Skin of body (tissue), 1 donor: ENCODE results near the gene AKT3. TPM values are rescaled to one million over a fixed set of nuclear protein-coding genes. Genes with fewer than 3 reads are reported as not detected.

ENCODE experiments used
- total RNA-seq: library from RNA; depleted of rRNA; stranded (reverse); fragments of >200 nt; gene quantifications from one replicate; pipeline ENCODE4 v1.2.3, GENCODE V29; 2014

The AKT3 gene
- total RNA-seq, 1 donor from 2014 or later: 26.7 TPM

Other genes with a start within 250 kb of the AKT3 start
- 14.4 TPM for gene ZBTB18, start 201.0 kb upstream of the AKT3 start, total RNA-seq